B cell (primary cell): Measurements from ENCODE around the gene CCDC88C.

Experiments
- CTCF ChIP-seq: fragments of 200-600 bp; IDR thresholded peaks from one replicate; pipeline ENCODE4 v1.8.0; 2022; ENCODE audit warnings: antibody characterized with exemption, mild to moderate bottlenecking
- EZH2 ChIP-seq: IDR thresholded peaks from 2 replicates; pipeline ENCODE4 v1.6.1; 2012; ENCODE audit warnings: borderline replicate concordance, low read depth, mild to moderate bottlenecking, moderate library complexity, low read length; ENCODE audit not compliant: insufficient read depth, poor library complexity, severe bottlenecking

GRCh38 chr14:91302391-91302790, 115.2 kb downstream of the CCDC88C start:
- TF ChIP-seq EZH2, result no peak
- no peak for TF ChIP-seq CTCF
